RWPE1 (cell line): ENCODE results near the gene PSMC3.

Experiments used
- CTCF ChIA-PET: fragments of 350-600 bp; sonication (Branson Sonifier 250); formaldehyde crosslinking; extraction: SDS; loops from one replicate; lab custom pipeline; 2021; lab: Yijun Ruan, JAX
- POLR2A ChIA-PET: fragments of 400-600 bp; formaldehyde crosslinking; extraction: SDS; loops from one replicate; lab custom pipeline; 2020; ENCODE audit warnings: antibody characterized with exemption; ENCODE audit not compliant: low non-redundant PET; lab: Yijun Ruan, JAX
- DNase-seq: peaks from one replicate; pipeline ENCODE4 v3.0.0; 2012; ENCODE audit warnings: low spot score
- H3K27ac ChIP-seq: fragments of 450-650 bp; 2 replicates; pipeline ENCODE4 v1.5.1; 2017
- TF ChIP-seq, protein P1 (sequence below): fragments of 450-650 bp; conservative IDR thresholded peaks from 2 replicates; pipeline ENCODE4 v1.5.1; 2017; ENCODE audit warnings: low read depth, mild to moderate bottlenecking

The PSMC3 gene

DNA sequence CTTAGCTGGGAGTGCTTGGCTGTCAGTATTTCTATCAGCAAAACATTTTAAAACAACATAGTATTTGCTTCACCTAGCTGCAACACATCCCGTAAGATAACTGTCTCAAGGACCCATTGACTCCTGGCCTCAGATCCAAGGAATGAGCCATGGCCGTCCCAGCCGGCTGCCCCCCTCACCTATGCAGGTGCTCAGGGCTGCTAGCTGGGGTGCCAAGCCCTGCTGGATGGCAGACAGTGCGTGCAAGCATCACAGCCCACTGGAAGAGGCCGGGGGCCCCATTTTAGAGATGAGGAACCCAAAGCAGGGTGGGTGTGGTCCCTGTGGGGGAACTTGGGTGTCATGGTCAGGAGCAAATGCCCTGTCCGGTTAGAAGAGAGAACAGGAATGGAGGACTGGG is 8.5 kb downstream of the PSMC3 start:
- ChIA-PET POLR2A (no interaction called here), CTCF (no interaction called here)
- peak overlapping the region; percentile 97 for H3K27ac ChIP-seq
- TF ChIP-seq, protein P1, sequence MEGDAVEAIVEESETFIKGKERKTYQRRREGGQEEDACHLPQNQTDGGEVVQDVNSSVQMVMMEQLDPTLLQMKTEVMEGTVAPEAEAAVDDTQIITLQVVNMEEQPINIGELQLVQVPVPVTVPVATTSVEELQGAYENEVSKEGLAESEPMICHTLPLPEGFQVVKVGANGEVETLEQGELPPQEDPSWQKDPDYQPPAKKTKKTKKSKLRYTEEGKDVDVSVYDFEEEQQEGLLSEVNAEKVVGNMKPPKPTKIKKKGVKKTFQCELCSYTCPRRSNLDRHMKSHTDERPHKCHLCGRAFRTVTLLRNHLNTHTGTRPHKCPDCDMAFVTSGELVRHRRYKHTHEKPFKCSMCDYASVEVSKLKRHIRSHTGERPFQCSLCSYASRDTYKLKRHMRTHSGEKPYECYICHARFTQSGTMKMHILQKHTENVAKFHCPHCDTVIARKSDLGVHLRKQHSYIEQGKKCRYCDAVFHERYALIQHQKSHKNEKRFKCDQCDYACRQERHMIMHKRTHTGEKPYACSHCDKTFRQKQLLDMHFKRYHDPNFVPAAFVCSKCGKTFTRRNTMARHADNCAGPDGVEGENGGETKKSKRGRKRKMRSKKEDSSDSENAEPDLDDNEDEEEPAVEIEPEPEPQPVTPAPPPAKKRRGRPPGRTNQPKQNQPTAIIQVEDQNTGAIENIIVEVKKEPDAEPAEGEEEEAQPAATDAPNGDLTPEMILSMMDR = no peak
- no peak for DNase-seq

DNA sequence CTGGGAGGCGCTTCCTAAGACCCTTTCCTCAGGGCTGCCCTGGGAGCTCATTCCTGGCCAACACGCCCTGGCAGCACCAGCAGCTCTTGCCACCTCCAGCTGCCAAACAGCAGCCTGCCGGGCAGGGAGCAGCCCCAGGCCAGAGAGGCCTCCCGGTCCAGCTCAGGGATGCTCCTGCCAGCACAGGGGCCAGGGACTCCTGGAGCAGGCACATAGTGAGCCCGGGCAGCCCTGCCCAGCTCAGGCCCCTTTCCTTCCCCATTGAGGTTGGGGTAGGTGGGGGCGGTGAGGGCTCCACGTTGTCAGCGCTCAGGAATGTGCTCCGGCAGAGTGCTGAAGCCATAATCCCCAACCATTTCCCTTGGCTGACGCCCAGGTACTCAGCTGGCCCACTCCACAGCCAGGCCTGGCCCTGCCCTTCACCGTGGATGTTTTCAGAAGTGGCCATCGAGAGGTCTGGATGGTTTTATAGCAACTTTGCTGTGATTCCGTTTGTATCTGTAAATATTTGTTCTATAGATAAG is 10.2 kb downstream of the PSMC3 start:
- CTCF ChIA-PET = interaction anchor here (0.5 kb wide), 1 partner anchor 259 kb away, joined by 3 read pairs; no protein-coding TSS in a partner anchor
- peak overlapping the region; percentile 97 for H3K27ac ChIP-seq
- DNase-seq = peak; percentile 92
- TF ChIP-seq, protein P1 = no peak
- POLR2A ChIA-PET = no interaction called here

DNA sequence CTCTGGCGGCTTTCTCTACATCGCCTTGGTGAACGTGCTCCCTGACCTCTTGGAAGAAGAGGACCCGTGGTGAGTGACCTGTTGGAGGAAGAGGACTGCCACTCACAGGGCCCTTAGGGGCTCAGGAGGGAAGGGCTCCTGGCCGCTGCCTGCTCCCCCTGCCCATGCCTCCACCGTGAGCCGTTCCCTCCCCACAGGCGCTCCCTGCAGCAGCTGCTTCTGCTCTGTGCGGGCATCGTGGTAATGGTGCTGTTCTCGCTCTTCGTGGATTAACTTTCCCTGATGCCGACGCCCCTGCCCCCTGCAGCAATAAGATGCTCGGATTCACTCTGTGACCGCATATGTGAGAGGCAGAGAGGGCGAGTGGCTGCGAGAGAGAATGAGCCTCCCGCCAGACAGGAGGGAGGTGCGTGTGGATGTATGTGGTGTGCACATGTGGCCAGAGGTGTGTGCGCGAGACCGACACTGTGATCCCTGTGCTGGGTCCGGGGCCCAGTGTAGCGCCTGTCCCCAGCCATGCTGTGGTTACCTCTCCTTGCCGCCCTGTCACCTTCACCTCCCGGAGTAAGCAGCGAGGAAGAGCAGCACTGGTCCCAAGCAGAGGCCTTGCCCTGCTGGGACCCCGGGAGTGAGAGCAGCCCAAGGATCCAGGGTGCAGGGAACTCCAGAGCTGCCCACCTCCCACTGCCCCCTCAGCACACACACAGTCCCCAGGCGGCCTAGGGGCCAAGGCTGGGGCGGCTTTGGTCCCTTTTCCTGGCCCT is 11.0 kb downstream of the PSMC3 start:
- DNase-seq = no peak
- POLR2A ChIA-PET = no interaction called here
- CTCF ChIA-PET = no interaction called here
- peak overlapping the region; percentile 97 for H3K27ac ChIP-seq
- TF ChIP-seq, protein P1 = no peak

DNA sequence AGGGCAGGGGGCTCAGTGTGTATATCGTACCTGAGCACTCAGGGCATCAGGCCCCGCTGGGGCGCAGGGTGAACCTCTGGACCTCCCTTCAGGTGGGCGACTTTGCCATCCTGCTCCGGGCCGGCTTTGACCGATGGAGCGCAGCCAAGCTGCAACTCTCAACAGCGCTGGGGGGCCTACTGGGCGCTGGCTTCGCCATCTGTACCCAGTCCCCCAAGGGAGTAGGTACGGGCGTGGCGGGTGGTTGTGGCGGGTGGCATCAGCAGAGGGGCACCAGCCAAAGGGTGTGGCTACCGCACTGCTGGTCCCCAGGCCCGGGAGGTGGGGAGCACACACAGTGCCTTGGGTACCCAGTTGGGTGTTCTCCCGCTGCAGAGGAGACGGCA is 11.6 kb downstream of the PSMC3 start:
- ChIA-PET CTCF (interaction anchor here (0.6 kb wide), 1 partner anchor 23 kb away, joined by 3 read pairs; no protein-coding TSS in a partner anchor), POLR2A (no interaction called here)
- peak overlapping the region; percentile 97 for H3K27ac ChIP-seq
- TF ChIP-seq, protein P1 = no peak
- no peak for DNase-seq

DNA sequence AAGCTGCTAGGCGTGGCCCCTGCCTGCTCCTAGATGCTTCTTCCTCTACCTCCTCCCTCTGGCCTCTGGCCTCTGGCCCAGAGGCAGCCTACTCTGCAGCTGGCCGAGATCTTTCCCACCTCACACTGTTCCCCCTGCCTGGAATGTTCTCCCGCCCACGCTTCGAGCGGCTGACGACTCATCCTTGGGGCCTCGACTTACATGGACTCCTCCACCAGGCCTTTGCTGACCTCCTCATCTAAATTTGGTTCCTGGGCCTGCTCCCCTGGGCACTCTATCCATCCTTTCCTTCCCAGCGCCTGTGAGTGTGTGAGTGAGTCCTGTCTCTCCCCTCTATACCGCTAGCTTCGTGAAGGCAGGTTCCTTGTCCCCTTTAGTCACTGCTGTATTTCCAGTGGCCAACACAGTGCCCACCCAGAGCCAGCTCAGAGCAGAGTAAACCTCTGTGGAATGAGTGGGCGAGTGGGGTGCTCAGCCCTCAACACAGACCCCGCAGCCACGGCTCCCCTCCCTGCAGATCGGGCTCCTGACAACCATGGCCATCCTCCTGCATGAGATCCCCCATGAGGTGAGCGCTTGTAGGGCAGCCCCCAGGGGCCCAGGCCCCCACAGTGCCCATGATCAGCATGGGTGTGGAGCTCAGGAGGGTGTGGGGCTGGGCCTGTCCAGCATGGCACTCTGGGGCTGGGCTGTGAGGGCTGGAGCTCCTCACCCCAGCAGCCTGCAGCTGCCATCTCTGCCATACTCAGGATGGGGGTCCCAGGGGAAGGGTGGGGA is 12.1 kb downstream of the PSMC3 start:
- TF ChIP-seq, protein P1 = no peak
- no peak for DNase-seq
- peak overlapping the region; percentile 97 for H3K27ac ChIP-seq
- ChIA-PET CTCF (interaction anchor here (0.6 kb wide), 1 partner anchor 22 kb away, joined by 3 read pairs; no protein-coding TSS in a partner anchor), POLR2A (no interaction called here)

DNA sequence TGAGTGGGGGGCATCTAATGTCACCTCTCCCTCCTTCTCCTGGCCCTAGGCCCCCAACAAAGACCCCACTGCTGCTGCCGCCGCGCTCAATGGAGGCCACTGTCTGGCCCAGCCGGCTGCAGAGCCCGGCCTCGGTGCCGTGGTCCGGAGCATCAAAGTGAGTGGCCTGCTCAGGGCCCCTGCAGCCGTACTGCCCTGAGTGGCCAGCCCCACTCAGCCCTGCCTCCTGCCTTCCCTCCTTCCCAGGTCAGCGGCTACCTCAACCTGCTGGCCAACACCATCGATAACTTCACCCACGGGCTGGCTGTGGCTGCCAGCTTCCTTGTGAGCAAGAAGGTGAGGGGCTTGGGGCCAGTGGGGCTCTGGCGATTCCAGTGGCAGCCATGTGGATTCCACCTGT is 12.9 kb downstream of the PSMC3 start:
- peak overlapping the region; percentile 97 for H3K27ac ChIP-seq
- TF ChIP-seq, protein P1 = no peak
- ChIA-PET CTCF (no interaction called here), POLR2A (no interaction called here)
- DNase-seq = no peak
